Panc1 (cell line): ENCODE measurements around the gene FAM83C. TPM values are rescaled to one million over a fixed set of nuclear protein-coding genes. Genes with fewer than 3 reads are reported as not detected.

ENCODE experiments used
- ATAC-seq: fragments of 200-7000 bp; cut with Tn5 transposase; 2 replicates; pipeline ENCODE4 v1.9.1; 2020; ENCODE audit warnings: mild to moderate bottlenecking, moderate library complexity
- BruUV-seq: library from RNA; stranded (reverse); fragments of 400-500 nt; replicated peaks from 2 replicates; lab custom pipeline; 2021; lab: Mats Ljungman, UMichigan
- CTCF ChIA-PET: fragments of 300-600 bp; sonication (Branson Sonifier 250); formaldehyde crosslinking; loops from one replicate; lab custom pipeline; 2022; ENCODE audit warnings: antibody characterized with exemption; lab: Charles Lee
- POLR2A ChIA-PET: fragments of 300-600 bp; sonication (Branson Sonifier 250); formaldehyde crosslinking; loops from one replicate; lab custom pipeline; 2022; ENCODE audit warnings: antibody characterized with exemption; lab: Charles Lee
- DNase-seq: peaks from one replicate; pipeline ENCODE4 v3.0.0-alpha.2; 2010; ENCODE audit warnings: low read depth, low spot score
- H3K27ac ChIP-seq: 2 replicates; pipeline ENCODE4 v1.5.1; 2011; ENCODE audit warnings: mild to moderate bottlenecking, low read length, inconsistent platforms
- H3K27me3 ChIP-seq: fragments of 200-500 bp; sonication (Bioruptor generic); 2 replicates; pipeline ENCODE4 v1.6.0; 2014; ENCODE audit warnings: low read length, inconsistent platforms; ENCODE audit not compliant: control insufficient read depth, insufficient read depth
- H3K36me3 ChIP-seq: fragments of 200-500 bp; sonication (Bioruptor generic); 2 replicates; pipeline ENCODE4 v1.5.1; 2014; ENCODE audit warnings: inconsistent platforms, mild to moderate bottlenecking, low read length, moderate library complexity; ENCODE audit not compliant: control insufficient read depth, insufficient read depth
- H3K4me1 ChIP-seq: 2 replicates; pipeline ENCODE4 v1.5.1; 2011; ENCODE audit warnings: inconsistent platforms, mild to moderate bottlenecking, low read length, moderate library complexity; ENCODE audit not compliant: control insufficient read depth, insufficient read depth
- H3K4me3 ChIP-seq, 2 experiments: 2 replicates each; pipeline ENCODE4 v1.5.1; 2011 to 2012; ENCODE audit warnings: low read depth in 2 of 2, low read length in 2 of 2, mild to moderate bottlenecking in 2 of 2, inconsistent platforms in 1 of 2, moderate library complexity in 1 of 2
- H3K9me3 ChIP-seq: fragments of 200-500 bp; sonication (Bioruptor generic); 2 replicates; pipeline ENCODE4 v1.5.1; 2014; ENCODE audit warnings: low read depth, mild to moderate bottlenecking, inconsistent platforms, low read length, moderate library complexity; ENCODE audit not compliant: control insufficient read depth, insufficient read depth
- CTCF ChIP-seq: fragments of 450-650 bp; IDR thresholded peaks from 2 replicates; pipeline ENCODE4 v1.5.1; 2017; ENCODE audit warnings: mild to moderate bottlenecking
- POLR2AphosphoS5 ChIP-seq: IDR thresholded peaks from 2 replicates; pipeline ENCODE4 v1.6.1; 2012; ENCODE audit warnings: mild to moderate bottlenecking, low read depth, low read length, moderate library complexity
- SIN3A ChIP-seq: IDR thresholded peaks from 2 replicates; pipeline ENCODE4 v1.6.1; 2012; ENCODE audit warnings: low read depth, mild to moderate bottlenecking, low read length, moderate library complexity, borderline replicate concordance; ENCODE audit not compliant: insufficient read depth
- TCF7L2 ChIP-seq: IDR thresholded peaks from 2 replicates; pipeline ENCODE4 v1.6.1; 2011; ENCODE audit warnings: mild to moderate bottlenecking, low read depth, low read length, inconsistent platforms
- in situ Hi-C: cut with HindIII; loops from 2 replicates; pipeline ENCODE4 v1.10.0; 2016; ENCODE audit warnings: low sequenced_read_pairs, low pct_unique_long_range_greater_than_20kb
- intact Hi-C: fragments of 100-400 bp; cut with micrococcal nuclease; formaldehyde crosslinking; loops from one replicate; pipeline ENCODE4 v1.10.0; 2022; ENCODE audit not compliant: unreplicated experiment
- total RNA-seq: library from RNA; stranded (reverse); gene quantifications from one replicate; pipeline ENCODE4 v1.2.1, GENCODE V29; 2021; ENCODE audit not compliant: unreplicated experiment
- TF ChIP-seq, protein P1 (sequence below), 2 experiments: IDR thresholded peaks; 2 replicates each; pipeline ENCODE4 v1.6.1; 2011 to 2012; ENCODE audit warnings: low read depth in 2 of 2, control low read depth in 1 of 2, low read length in 1 of 2, mild to moderate bottlenecking in 1 of 2, moderate library complexity in 1 of 2; ENCODE audit not compliant: insufficient read depth in 1 of 2

The FAM83C gene
- total RNA-seq, 1 experiment from 2014 or later: not detected

GRCh38 chr20:35292504-35293285, 470 bp upstream of the FAM83C start:
- no peak for ATAC-seq
- Histone ChIP-seq H3K4me1 (no peaks in the 10 kb centered on the region), H3K4me3 (no peak overlapping the region), H3K36me3 (no peaks in the 10 kb centered on the region), H3K27me3 (no peaks in the 10 kb centered on the region), H3K27ac (no peak overlapping the region), H3K9me3 (no peaks in the 10 kb centered on the region)
- DNase-seq: no peak
- CTCF ChIA-PET: no interaction called here
- in situ Hi-C loops: no loop called here
- no TSS peak for BruUV-seq
- POLR2A ChIA-PET: no interaction called here
- TF ChIP-seq CTCF: no peak
- TF ChIP-seq POLR2AphosphoS5: no peak
- no peak for TF ChIP-seq SIN3A
- TF ChIP-seq TCF7L2: no peak
- TF ChIP-seq, protein P1, sequence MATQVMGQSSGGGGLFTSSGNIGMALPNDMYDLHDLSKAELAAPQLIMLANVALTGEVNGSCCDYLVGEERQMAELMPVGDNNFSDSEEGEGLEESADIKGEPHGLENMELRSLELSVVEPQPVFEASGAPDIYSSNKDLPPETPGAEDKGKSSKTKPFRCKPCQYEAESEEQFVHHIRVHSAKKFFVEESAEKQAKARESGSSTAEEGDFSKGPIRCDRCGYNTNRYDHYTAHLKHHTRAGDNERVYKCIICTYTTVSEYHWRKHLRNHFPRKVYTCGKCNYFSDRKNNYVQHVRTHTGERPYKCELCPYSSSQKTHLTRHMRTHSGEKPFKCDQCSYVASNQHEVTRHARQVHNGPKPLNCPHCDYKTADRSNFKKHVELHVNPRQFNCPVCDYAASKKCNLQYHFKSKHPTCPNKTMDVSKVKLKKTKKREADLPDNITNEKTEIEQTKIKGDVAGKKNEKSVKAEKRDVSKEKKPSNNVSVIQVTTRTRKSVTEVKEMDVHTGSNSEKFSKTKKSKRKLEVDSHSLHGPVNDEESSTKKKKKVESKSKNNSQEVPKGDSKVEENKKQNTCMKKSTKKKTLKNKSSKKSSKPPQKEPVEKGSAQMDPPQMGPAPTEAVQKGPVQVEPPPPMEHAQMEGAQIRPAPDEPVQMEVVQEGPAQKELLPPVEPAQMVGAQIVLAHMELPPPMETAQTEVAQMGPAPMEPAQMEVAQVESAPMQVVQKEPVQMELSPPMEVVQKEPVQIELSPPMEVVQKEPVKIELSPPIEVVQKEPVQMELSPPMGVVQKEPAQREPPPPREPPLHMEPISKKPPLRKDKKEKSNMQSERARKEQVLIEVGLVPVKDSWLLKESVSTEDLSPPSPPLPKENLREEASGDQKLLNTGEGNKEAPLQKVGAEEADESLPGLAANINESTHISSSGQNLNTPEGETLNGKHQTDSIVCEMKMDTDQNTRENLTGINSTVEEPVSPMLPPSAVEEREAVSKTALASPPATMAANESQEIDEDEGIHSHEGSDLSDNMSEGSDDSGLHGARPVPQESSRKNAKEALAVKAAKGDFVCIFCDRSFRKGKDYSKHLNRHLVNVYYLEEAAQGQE (IDR thresholded peaks at IDR 0.05; ENCODE audit: insufficient read depth in 1 of 2, low read depth in 2 of 2, low read length in 1 of 2): no peak
- intact Hi-C loops: no loop called here

DNA sequence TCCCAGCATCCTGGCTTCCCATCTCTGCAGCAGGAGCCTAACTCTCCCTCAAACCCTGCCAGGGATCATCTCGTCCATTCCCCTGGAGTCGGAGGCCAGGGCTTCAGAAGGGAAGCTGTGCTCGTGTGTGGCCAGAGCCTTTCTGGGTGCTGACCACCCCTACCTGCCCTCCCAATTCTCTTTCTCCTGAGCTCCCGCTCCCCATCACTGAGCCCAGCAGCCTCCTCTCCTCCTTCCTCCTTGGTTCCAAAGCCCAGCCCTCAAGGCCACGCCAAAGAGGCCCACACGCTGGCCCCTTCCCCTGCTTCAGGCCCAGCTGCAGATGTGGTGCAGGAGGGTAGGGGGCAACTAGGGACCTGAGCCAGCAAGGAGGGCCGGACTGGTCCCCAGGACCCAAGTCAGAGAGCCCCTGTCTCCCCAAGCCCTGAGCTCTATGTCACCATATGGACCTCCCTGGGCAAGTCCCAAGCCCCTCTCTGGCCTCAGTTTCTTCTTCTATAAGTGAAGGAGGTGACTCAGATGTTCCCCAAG, 1.3 kb downstream of the FAM83C start:
- ChIA-PET CTCF (no interaction called here), POLR2A (no interaction called here)
- Histone ChIP-seq H3K36me3 (no peaks in the 10 kb centered on the region), H3K4me1 (no peaks in the 10 kb centered on the region; the same call in 1 of the 2 replicates), H3K27ac (no peak overlapping the region), H3K9me3 (no peaks in the 10 kb centered on the region), H3K27me3 (no peaks in the 10 kb centered on the region), H3K4me3 (no peak overlapping the region)
- in situ Hi-C loops: no loop called here
- ATAC-seq (no peak), DNase-seq (no peak)
- BruUV-seq: no TSS peak
- intact Hi-C loops: no loop called here
- no peak for TF ChIP-seq CTCF
